IMR-90 (cell line): Measurements from ENCODE around the gene DPAGT1. TPM values are rescaled to one million over a fixed set of nuclear protein-coding genes. Genes with fewer than 3 reads are reported as not detected.

ENCODE experiments used
- ATAC-seq: fragments of 200-7000 bp; cut with Tn5 transposase; 2 replicates; pipeline ENCODE4 v1.9.1; 2020; ENCODE audit warnings: low read depth, mild to moderate bottlenecking, moderate library complexity
- BruUV-seq: library from RNA; stranded (reverse); fragments of 400-500 nt; replicated peaks from 2 replicates; lab custom pipeline; 2021; lab: Mats Ljungman, UMichigan
- CTCF ChIA-PET: fragments of 300-600 bp; formaldehyde crosslinking; extraction: SDS; loops from one replicate; lab custom pipeline; 2021; ENCODE audit warnings: antibody characterized with exemption; lab: Yijun Ruan, JAX
- POLR2A ChIA-PET: fragments of 300-600 bp; sonication (Branson Sonifier 250); formaldehyde crosslinking; loops from one replicate; lab custom pipeline; 2022; ENCODE audit warnings: antibody characterized with exemption; ENCODE audit not compliant: unreplicated experiment; lab: Charles Lee
- DNase-seq: peaks from one replicate; pipeline ENCODE4 v3.0.0; 2013
- H2AFZ ChIP-seq: replicated peaks from 2 replicates; pipeline ENCODE3; 2013; ENCODE audit warnings: low read length, mild to moderate bottlenecking; ENCODE audit not compliant: poor library complexity
- H2AK5ac ChIP-seq: 2 replicates; pipeline ENCODE4 v1.6.1; 2013; ENCODE audit warnings: low read depth, low read length, inconsistent platforms
- H2AK9ac ChIP-seq: replicated peaks from 2 replicates; pipeline ENCODE3; 2013; ENCODE audit warnings: mild to moderate bottlenecking, low read depth, low read length, moderate library complexity; ENCODE audit not compliant: poor library complexity
- H2BK120ac ChIP-seq: 2 replicates; pipeline ENCODE4 v1.6.1; 2013; ENCODE audit warnings: low read depth, low read length, inconsistent platforms
- H2BK15ac ChIP-seq: 3 replicates; pipeline ENCODE4 v1.6.1; 2013; ENCODE audit warnings: low read depth, low read length, inconsistent platforms
- H2BK20ac ChIP-seq: 2 replicates; pipeline ENCODE4 v1.6.1; 2013; ENCODE audit warnings: low read depth, mild to moderate bottlenecking, inconsistent platforms, low read length, moderate library complexity
- H2BK5ac ChIP-seq: 2 replicates; pipeline ENCODE4 v1.6.1; 2013; ENCODE audit warnings: mild to moderate bottlenecking, low read depth, low read length, inconsistent platforms; ENCODE audit not compliant: poor library complexity, severe bottlenecking
- H3K14ac ChIP-seq: replicated peaks from 2 replicates; pipeline ENCODE4 v1.6.1; 2013; ENCODE audit warnings: low read depth, low read length, inconsistent platforms
- H3K18ac ChIP-seq: 2 replicates; pipeline ENCODE4 v1.6.1; 2013; ENCODE audit warnings: low read depth, low read length, control low read depth
- H3K23ac ChIP-seq: 2 replicates; pipeline ENCODE4 v1.6.1; 2013; ENCODE audit warnings: low read depth, low read length, inconsistent platforms
- H3K27ac ChIP-seq: 2 replicates; pipeline ENCODE4 v1.5.1; 2013; ENCODE audit warnings: mild to moderate bottlenecking, control low read depth, low read length; ENCODE audit not compliant: insufficient read depth
- H3K27me3 ChIP-seq: 2 replicates; pipeline ENCODE4 v1.6.1; 2013; ENCODE audit warnings: low read length; ENCODE audit not compliant: control insufficient read depth, insufficient read depth
- H3K36me3 ChIP-seq: 2 replicates; pipeline ENCODE4 v1.6.1; 2013; ENCODE audit warnings: low read length, mixed read lengths; ENCODE audit not compliant: control insufficient read depth, insufficient read depth
- H3K4ac ChIP-seq: 2 replicates; pipeline ENCODE4 v1.6.1; 2013; ENCODE audit warnings: low read depth, low read length, inconsistent platforms
- H3K4me1 ChIP-seq: 2 replicates; pipeline ENCODE4 v1.6.1; 2013; ENCODE audit warnings: low read length, mixed read lengths; ENCODE audit not compliant: control insufficient read depth, insufficient read depth
- H3K4me2 ChIP-seq: 2 replicates; pipeline ENCODE4 v1.6.1; 2013; ENCODE audit warnings: low read depth, mild to moderate bottlenecking, control low read depth, low read length, moderate library complexity
- H3K4me3 ChIP-seq: 2 replicates; pipeline ENCODE4 v1.5.1; 2013; ENCODE audit warnings: low read depth, mild to moderate bottlenecking, control low read depth, low read length, moderate library complexity; ENCODE audit not compliant: insufficient read depth
- H3K56ac ChIP-seq: 2 replicates; pipeline ENCODE4 v1.6.1; 2013; ENCODE audit warnings: low read length, inconsistent platforms; ENCODE audit not compliant: insufficient read depth; ENCODE audit errors: extremely low read depth
- H3K79me1 ChIP-seq, 2 experiments: 2 replicates each; pipeline ENCODE4 v1.6.1; 2013; ENCODE audit warnings: low read length in 2 of 2, inconsistent platforms in 1 of 2, low read depth in 1 of 2
- H3K9ac ChIP-seq: 2 replicates; pipeline ENCODE4 v1.6.1; 2013; ENCODE audit warnings: low read depth, low read length, control low read depth
- H3K9me1 ChIP-seq: 2 replicates; pipeline ENCODE4 v1.6.1; 2013; ENCODE audit warnings: low read length, inconsistent platforms; ENCODE audit not compliant: insufficient read depth
- H3K9me3 ChIP-seq: 2 replicates; pipeline ENCODE4 v1.6.1; 2013; ENCODE audit warnings: low read length; ENCODE audit not compliant: control insufficient read depth, insufficient read depth
- H4K20me1 ChIP-seq: 2 replicates; pipeline ENCODE4 v1.6.1; 2013; ENCODE audit warnings: low read length, inconsistent platforms; ENCODE audit not compliant: insufficient read depth
- H4K5ac ChIP-seq: 2 replicates; pipeline ENCODE4 v1.6.1; 2013; ENCODE audit warnings: mild to moderate bottlenecking, low read depth, low read length, control low read depth
- H4K8ac ChIP-seq, 2 experiments: 2 replicates each; pipeline ENCODE4 v1.6.1; 2013; ENCODE audit warnings: low read depth in 2 of 2, low read length in 2 of 2, control low read depth in 1 of 2, inconsistent platforms in 1 of 2
- H4K91ac ChIP-seq: 2 replicates; pipeline ENCODE4 v1.6.1; 2013; ENCODE audit warnings: low read depth, low read length, inconsistent platforms; ENCODE audit not compliant: insufficient read depth
- BHLHE40 ChIP-seq: fragments of 150-350 bp; IDR thresholded peaks from 2 replicates; pipeline ENCODE4 v1.6.1; 2016; ENCODE audit warnings: mild to moderate bottlenecking, low read depth, low read length
- CEBPB ChIP-seq: IDR thresholded peaks from 2 replicates; pipeline ENCODE4 v1.6.1; 2012; ENCODE audit warnings: low read depth, low read length, improper control_type of control experiment
- FOS ChIP-seq: fragments of 150-350 bp; IDR thresholded peaks from 2 replicates; pipeline ENCODE4 v1.6.1; 2016; ENCODE audit warnings: low read depth, low read length
- MAFK ChIP-seq: IDR thresholded peaks from 2 replicates; pipeline ENCODE4 v1.6.1; 2012; ENCODE audit warnings: low read depth, low read length, improper control_type of control experiment
- MAZ ChIP-seq: IDR thresholded peaks from 2 replicates; pipeline ENCODE4 v1.6.1; 2012; ENCODE audit warnings: low read depth, mild to moderate bottlenecking, low read length, improper control_type of control experiment, moderate library complexity, borderline replicate concordance
- MXI1 ChIP-seq: IDR thresholded peaks from 2 replicates; pipeline ENCODE4 v1.6.1; 2012; ENCODE audit warnings: low read depth, mild to moderate bottlenecking, low read length, moderate library complexity, borderline replicate concordance
- NFE2L2 ChIP-seq: fragments of 150-350 bp; IDR thresholded peaks from 2 replicates; pipeline ENCODE4 v1.6.1; 2016; ENCODE audit warnings: low read depth, mild to moderate bottlenecking, low read length
- POLR2A ChIP-seq: IDR thresholded peaks from 2 replicates; pipeline ENCODE4 v1.6.1; 2012; ENCODE audit warnings: mild to moderate bottlenecking, low read depth, low read length
- RCOR1 ChIP-seq: IDR thresholded peaks from 2 replicates; pipeline ENCODE4 v1.6.1; 2012; ENCODE audit warnings: mild to moderate bottlenecking, low read length, improper control_type of control experiment; ENCODE audit not compliant: insufficient replicate concordance
- RFX5 ChIP-seq: IDR thresholded peaks from 2 replicates; pipeline ENCODE4 v1.8.0; 2012; ENCODE audit warnings: low read depth, mild to moderate bottlenecking, low read length, moderate library complexity
- SMC3 ChIP-seq: fragments of 150-350 bp; IDR thresholded peaks from 2 replicates; pipeline ENCODE4 v1.6.1; 2016; ENCODE audit warnings: low read depth, mild to moderate bottlenecking, antibody characterized with exemption, low read length, moderate library complexity
- WGBS, 2 experiments: methylation state at CpG; one replicate each; pipeline versions ENCODE4 v1.1.5 to v1.1.7; 2013; ENCODE audit warnings: missing lambda C conversion rate in 2 of 2; ENCODE audit not compliant: insufficient read length in 1 of 2; ENCODE audit errors: extremely low coverage in 2 of 2; 5-methylcytosine and 5-hydroxymethylcytosine counted together
- dilution Hi-C: fragments of 300-500 bp; cut with HindIII; formaldehyde crosslinking; loops from one replicate; pipeline ENCODE4 v1.14.3; 2018; ENCODE audit warnings: low sequenced_read_pairs; ENCODE audit not compliant: unreplicated experiment
- in situ Hi-C: fragments of 300-500 bp; cut with MboI; formaldehyde crosslinking; loops from 3 replicates; pipeline ENCODE4 v1.14.3; 2019; ENCODE audit warnings: low sequenced_read_pairs, inconsistent platforms, mixed read lengths
- intact Hi-C: fragments of 100-400 bp; cut with micrococcal nuclease; formaldehyde crosslinking; loops from 2 replicates; pipeline ENCODE4 v1.10.0; 2022
- polyA plus RNA-seq, 3 experiments: library from polyadenylated mRNA; depleted of rRNA; stranded (reverse); fragments of >200 nt; gene quantifications; 2 replicates each; pipeline ENCODE4 v1.2.3, GENCODE V29; 2012; ENCODE audit warnings: low replicate concordance in 1 of 3
- total RNA-seq: library from RNA; depleted of rRNA; stranded (reverse); fragments of >200 nt; gene quantifications from 2 replicates; pipeline ENCODE4 v1.2.3, GENCODE V29; 2012
- TF ChIP-seq, protein P1 (sequence below): fragments of 150-350 bp; IDR thresholded peaks from 2 replicates; pipeline ENCODE4 v1.6.1; 2017; ENCODE audit warnings: mild to moderate bottlenecking, antibody characterized with exemption, low read length, low read depth
- TF ChIP-seq, protein P2 (sequence below): conservative IDR thresholded peaks from 2 replicates; pipeline ENCODE4 v1.5.1; 2012; ENCODE audit warnings: mild to moderate bottlenecking, low read depth, low read length, improper control_type of control experiment

DPAGT1 gene
- total and polyA plus RNA-seq, 2 of the 4 experiments (the other 2 are of a cell fraction) = 15.2 to 53.4 TPM

DNA sequence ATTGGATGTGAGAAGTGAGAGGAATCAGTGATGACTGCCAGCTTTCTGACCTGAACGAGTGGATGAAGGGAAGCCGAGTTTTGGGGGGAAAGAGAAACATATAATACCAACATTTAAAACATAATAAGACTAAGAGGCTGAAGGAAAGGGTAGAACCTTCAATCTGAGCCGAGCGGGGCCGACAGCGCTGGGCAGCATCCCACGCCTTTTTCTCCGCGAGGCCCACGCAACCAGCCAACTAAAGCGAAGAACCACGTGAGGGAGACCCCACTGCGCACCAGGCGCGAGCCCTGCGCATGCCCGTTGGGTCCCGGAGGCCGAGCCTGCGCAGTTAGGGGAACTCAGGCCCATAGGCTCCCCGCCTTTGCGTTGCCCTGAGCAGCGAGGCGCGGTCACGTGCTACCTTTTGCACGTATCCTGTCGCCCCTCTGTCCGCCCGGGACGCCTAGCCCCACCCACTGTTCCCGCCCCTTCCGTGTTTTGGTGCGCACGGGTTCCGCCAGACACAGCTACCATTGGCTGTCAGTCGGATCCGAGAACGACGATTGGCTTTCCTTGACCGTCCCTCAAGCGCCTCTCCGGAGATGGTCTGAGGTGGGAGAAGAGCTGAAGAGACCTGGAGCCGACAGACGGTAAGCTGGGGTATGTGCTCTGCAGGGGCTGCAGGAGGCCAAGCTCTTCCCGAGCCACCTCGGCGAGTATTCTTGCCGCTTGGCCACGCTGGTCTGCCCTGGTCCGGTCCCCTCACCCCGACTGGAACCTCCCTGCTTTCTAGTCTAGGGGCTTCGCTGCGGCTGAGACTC, 19.6 kb upstream of the DPAGT1 start, which contains the start of gene HINFP:
HINFP (plus strand) TSS at position 573 of the 803 bp plus-strand sequence. CDS start 5,365 bp downstream, outside the sequence.
- intact Hi-C loops = no loop called here
- 2% methylated on average over 36 of the region's 54 CpGs; no CpG with 5 or more reads in 1 of the 2 experiments for WGBS, 2 experiments

More for the DNA sequence above, 19.6 kb upstream of the DPAGT1 start, which contains the start of gene HINFP:
- H3K4me2 ChIP-seq = peak within 1 kb of the TSS; percentile 96
- peaks cover 4% of the 10 kb centered on the region for H3K9me1 ChIP-seq
- DNase-seq (peak; percentile 98), ATAC-seq (peak; percentile 99)
- peak within 1 kb of the TSS; percentile 65 for H4K91ac ChIP-seq
- peak within 1 kb of the TSS; percentile 66 for H2BK5ac ChIP-seq
- peak within 1 kb of the TSS; percentile 91 for H3K14ac ChIP-seq
- H3K36me3 ChIP-seq = peaks cover 8% of the 10 kb centered on the region
- no TSS peak for BruUV-seq
- H2BK15ac ChIP-seq = peak within 1 kb of the TSS; percentile 6; the same call in 1 of the 3 replicates
- no peaks in the 10 kb centered on the region for H3K27me3 ChIP-seq
- no peak within 1 kb of the TSS for H2BK20ac ChIP-seq
- POLR2A ChIA-PET = interaction anchor here (0.6 kb wide), 1 partner anchor 22 kb away, joined by 3 read pairs; no protein-coding TSS in a partner anchor
- H4K8ac ChIP-seq = peak within 1 kb of the TSS; percentile 76 to 98
- peak within 1 kb of the TSS; percentile 65 for H3K56ac ChIP-seq
- peak within 1 kb of the TSS; percentile 89 for H2AK9ac ChIP-seq
- H4K5ac ChIP-seq = peak within 1 kb of the TSS; percentile 59
- peaks cover 1% of the 10 kb centered on the region; the same call in 1 of the 2 replicates for H3K4me1 ChIP-seq
- TF ChIP-seq, protein P1, sequence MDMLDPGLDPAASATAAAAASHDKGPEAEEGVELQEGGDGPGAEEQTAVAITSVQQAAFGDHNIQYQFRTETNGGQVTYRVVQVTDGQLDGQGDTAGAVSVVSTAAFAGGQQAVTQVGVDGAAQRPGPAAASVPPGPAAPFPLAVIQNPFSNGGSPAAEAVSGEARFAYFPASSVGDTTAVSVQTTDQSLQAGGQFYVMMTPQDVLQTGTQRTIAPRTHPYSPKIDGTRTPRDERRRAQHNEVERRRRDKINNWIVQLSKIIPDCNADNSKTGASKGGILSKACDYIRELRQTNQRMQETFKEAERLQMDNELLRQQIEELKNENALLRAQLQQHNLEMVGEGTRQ = peak; percentile 98
- no peak; the same call in 1 of the 2 replicates for TF ChIP-seq POLR2A
- TF ChIP-seq MAZ = peak; percentile 84; the same call in 1 of the 2 replicates
- TF ChIP-seq CEBPB = no peak
- no peak for TF ChIP-seq SMC3
- TF ChIP-seq FOS = peak; percentile 23; the same call in 1 of the 2 replicates
- TF ChIP-seq BHLHE40 = peak; percentile 76; the same call in 1 of the 2 replicates
- TF ChIP-seq, protein P2, sequence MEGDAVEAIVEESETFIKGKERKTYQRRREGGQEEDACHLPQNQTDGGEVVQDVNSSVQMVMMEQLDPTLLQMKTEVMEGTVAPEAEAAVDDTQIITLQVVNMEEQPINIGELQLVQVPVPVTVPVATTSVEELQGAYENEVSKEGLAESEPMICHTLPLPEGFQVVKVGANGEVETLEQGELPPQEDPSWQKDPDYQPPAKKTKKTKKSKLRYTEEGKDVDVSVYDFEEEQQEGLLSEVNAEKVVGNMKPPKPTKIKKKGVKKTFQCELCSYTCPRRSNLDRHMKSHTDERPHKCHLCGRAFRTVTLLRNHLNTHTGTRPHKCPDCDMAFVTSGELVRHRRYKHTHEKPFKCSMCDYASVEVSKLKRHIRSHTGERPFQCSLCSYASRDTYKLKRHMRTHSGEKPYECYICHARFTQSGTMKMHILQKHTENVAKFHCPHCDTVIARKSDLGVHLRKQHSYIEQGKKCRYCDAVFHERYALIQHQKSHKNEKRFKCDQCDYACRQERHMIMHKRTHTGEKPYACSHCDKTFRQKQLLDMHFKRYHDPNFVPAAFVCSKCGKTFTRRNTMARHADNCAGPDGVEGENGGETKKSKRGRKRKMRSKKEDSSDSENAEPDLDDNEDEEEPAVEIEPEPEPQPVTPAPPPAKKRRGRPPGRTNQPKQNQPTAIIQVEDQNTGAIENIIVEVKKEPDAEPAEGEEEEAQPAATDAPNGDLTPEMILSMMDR = no peak
- TF ChIP-seq RFX5 = no peak
- TF ChIP-seq NFE2L2 = no peak
- TF ChIP-seq MXI1 = peak; percentile 76; the same call in 1 of the 2 replicates
- no peak for TF ChIP-seq MAFK
- no peak for TF ChIP-seq RCOR1
- peak within 1 kb of the TSS; percentile 20 for H3K18ac ChIP-seq
- H3K27ac ChIP-seq = peak within 1 kb of the TSS; percentile 60
- CTCF ChIA-PET = no interaction called here
- H2BK120ac ChIP-seq = peak within 1 kb of the TSS; percentile 21; the same call in 1 of the 2 replicates
- dilution Hi-C loops (no loop called here), in situ Hi-C loops (no loop called here)
- no peaks in the 10 kb centered on the region for H3K9me3 ChIP-seq
- H3K9ac ChIP-seq = peak within 1 kb of the TSS; percentile 72
- H3K79me1 ChIP-seq = peaks cover 15 to 37% of the 10 kb centered on the region in 2 experiments
- peak within 1 kb of the TSS; percentile 69 for H2AK5ac ChIP-seq
- H3K4me3 ChIP-seq = peak within 1 kb of the TSS; percentile 70
- H2AFZ ChIP-seq = peak within 1 kb of the TSS; percentile 99
- H3K4ac ChIP-seq = peak within 1 kb of the TSS; percentile 87
- peak within 1 kb of the TSS; percentile 91 for H3K23ac ChIP-seq
- no peaks in the 10 kb centered on the region; the same call in 1 of the 2 replicates for H4K20me1 ChIP-seq
